Measurements from ENCODE around the gene FAM131C.

GRCh38 chr1:16112596-16113555, 39.4 kb upstream of the FAM131C start:
- TF ChIP-seq TAF1 (IDR thresholded peaks at IDR 0.05; ENCODE audit: borderline replicate concordance, insufficient read depth, low read length) (no peak), POLR2AphosphoS5 (IDR thresholded peaks at IDR 0.05; ENCODE audit: low read depth, low read length) (no peak), REST (IDR thresholded peaks at IDR 0.05; ENCODE audit: insufficient read depth in 1 of 2, low read depth in 2 of 2, low read length in 2 of 2) (no peak)
